HG03039 (cell line): ENCODE results near the gene AFG1L.
"Not testable (repeated sequence)": the region's sequence is repeated elsewhere in the genome, so short reads cannot be mapped to it uniquely, and the experiment has no call there.

ENCODE experiments used
- ATAC-seq: cut with Tn5 transposase; IDR thresholded peaks from one replicate; pipeline ENCODE4 v1.9.1; 2021; ENCODE audit warnings: mild to moderate bottlenecking, moderate library complexity; ENCODE audit not compliant: unreplicated experiment

Gene AFG1L

GRCh38 chr6:108294727-108295625 lies at the start of gene AFG1L:
TSS of gene AFG1L (plus strand) at chr6:108295054. CDS start at chr6:108295080, 26 bp downstream.
- ATAC-seq, result peak; percentile 88

- ATAC-seq, result not testable (repeated sequence)
These were observed 49.8 kb upstream of the AFG1L start for GRCh38 chr6:108245095-108245494.

GRCh38 chr6:108247965-108248536 lies 46.8 kb upstream of the AFG1L start:
- no peak for ATAC-seq

GRCh38 chr6:108250240-108250866 lies 44.5 kb upstream of the AFG1L start:
- ATAC-seq, result no peak

- no peak for ATAC-seq
These were observed 43.6 kb upstream of the AFG1L start for GRCh38 chr6:108251252-108251651.

GRCh38 chr6:108252055-108252454 lies 42.8 kb upstream of the AFG1L start:
- ATAC-seq, result no peak

- no peak for ATAC-seq
These were observed 41.6 kb upstream of the AFG1L start for GRCh38 chr6:108253241-108253640.

- no peak for ATAC-seq
These were observed 40.1 kb upstream of the AFG1L start for GRCh38 chr6:108254433-108255410.

GRCh38 chr6:108260126-108260808 lies 34.6 kb upstream of the AFG1L start:
- peak; percentile 5 for ATAC-seq

- ATAC-seq, result peak; percentile 90
These were observed 33.9 kb upstream of the AFG1L start, which contains the start of gene SNX3 for GRCh38 chr6:108260809-108261569. TSS of gene SNX3 (minus strand) at chr6:108261040. CDS start at chr6:108260921, 119 bp downstream.

GRCh38 chr6:108263371-108263770 lies 31.5 kb upstream of the AFG1L start:
- no peak for ATAC-seq

GRCh38 chr6:108268845-108269244 lies 26.0 kb upstream of the AFG1L start:
- no peak for ATAC-seq

- ATAC-seq, result not testable (repeated sequence)
These were observed 24.9 kb upstream of the AFG1L start for GRCh38 chr6:108269955-108270354.

GRCh38 chr6:108274546-108274945 lies 20.3 kb upstream of the AFG1L start:
- no peak for ATAC-seq

GRCh38 chr6:108275976-108276375 lies 18.9 kb upstream of the AFG1L start:
- no peak for ATAC-seq

GRCh38 chr6:108277295-108277694 lies 17.6 kb upstream of the AFG1L start:
- no peak for ATAC-seq

- ATAC-seq, result no peak
These were observed 17.0 kb upstream of the AFG1L start for GRCh38 chr6:108277831-108278230.

- no peak for ATAC-seq
These were observed 9.5 kb upstream of the AFG1L start for GRCh38 chr6:108285381-108285780.

GRCh38 chr6:108286366-108286765 lies 8.5 kb upstream of the AFG1L start:
- ATAC-seq, result no peak
